DND-41 (cell line): Measurements from ENCODE around the gene ANKRD29.

Source experiments
- ATAC-seq: fragments of 200-7000 bp; cut with Tn5 transposase; 3 replicates; pipeline ENCODE4 v1.9.1; 2021; ENCODE audit warnings: low read depth; ENCODE audit not compliant: insufficient read depth
- DNase-seq: peaks from one replicate; pipeline ENCODE4 v3.0.0-alpha.2; 2020
- H2AFZ ChIP-seq: 2 replicates; pipeline ENCODE4 v1.6.0; 2012; ENCODE audit warnings: low read depth, low read length
- H3K27ac ChIP-seq: 2 replicates; pipeline ENCODE4 v1.5.1; 2012; ENCODE audit warnings: low read length, inconsistent platforms
- H3K27me3 ChIP-seq: fragments of 200-600 bp; sonication (generic); 2 replicates; pipeline ENCODE4 v1.6.0; 2012; ENCODE audit warnings: low read length, mild to moderate bottlenecking, inconsistent platforms; ENCODE audit not compliant: insufficient read depth, poor library complexity
- H3K36me3 ChIP-seq: 2 replicates; pipeline ENCODE4 v1.5.1; 2012; ENCODE audit warnings: low read length, inconsistent platforms; ENCODE audit not compliant: insufficient read depth
- H3K4me1 ChIP-seq: 2 replicates; pipeline ENCODE4 v1.5.1; 2012; ENCODE audit warnings: mild to moderate bottlenecking, low read length; ENCODE audit not compliant: insufficient read depth
- H3K4me2 ChIP-seq: 2 replicates; pipeline ENCODE4 v1.6.0; 2012; ENCODE audit warnings: mild to moderate bottlenecking, moderate library complexity, low read length, inconsistent platforms; ENCODE audit not compliant: insufficient read depth
- H3K4me3 ChIP-seq, 2 experiments: fragments of 200-600 bp in 1 of 2; shearing (Covaris generic) in 1 of 2; 2 replicates each; pipeline ENCODE4 v1.5.1; 2012 to 2016; ENCODE audit warnings: inconsistent platforms in 2 of 2, low read length in 2 of 2, mild to moderate bottlenecking in 2 of 2, low read depth in 1 of 2, moderate library complexity in 1 of 2
- H3K79me2 ChIP-seq: 2 replicates; pipeline ENCODE4 v1.6.0; 2012; ENCODE audit warnings: low read length, inconsistent platforms; ENCODE audit not compliant: insufficient read depth
- H3K9ac ChIP-seq: 2 replicates; pipeline ENCODE4 v1.6.0; 2012; ENCODE audit warnings: low read depth, mild to moderate bottlenecking, inconsistent platforms, low read length, moderate library complexity
- H3K9me3 ChIP-seq: 2 replicates; pipeline ENCODE4 v1.5.1; 2012; ENCODE audit warnings: low read length, moderate library complexity, mild to moderate bottlenecking, inconsistent platforms; ENCODE audit not compliant: insufficient read depth, severe bottlenecking
- H4K20me1 ChIP-seq: 2 replicates; pipeline ENCODE4 v1.6.0; 2012; ENCODE audit warnings: low read length; ENCODE audit not compliant: insufficient read depth
- CTCF ChIP-seq: IDR thresholded peaks from 2 replicates; pipeline ENCODE4 v1.5.1; 2012; ENCODE audit warnings: borderline replicate concordance, low read length, moderate library complexity, mild to moderate bottlenecking; ENCODE audit not compliant: poor library complexity, severe bottlenecking; ENCODE audit errors: extremely low read depth
- EZH2 ChIP-seq: IDR thresholded peaks from 3 replicates; pipeline ENCODE4 v1.6.1; 2012; ENCODE audit warnings: borderline replicate concordance, low read depth, mild to moderate bottlenecking, moderate library complexity, low read length, inconsistent platforms; ENCODE audit not compliant: severe bottlenecking

Gene ANKRD29

GRCh38 chr18:23664674-23665073 lies 2.0 kb upstream of the ANKRD29 start:
- ATAC-seq (no peak), DNase-seq (no peak)
- H3K4me1 ChIP-seq, result no peaks in the 10 kb centered on the region
- H3K36me3 ChIP-seq, result no peaks in the 10 kb centered on the region
- no peak overlapping the region for H3K27ac ChIP-seq
- H3K4me3 ChIP-seq, result no peak overlapping the region
- H3K27me3 ChIP-seq, result peaks cover 20% of the 10 kb centered on the region
- H3K9me3 ChIP-seq, result no peaks in the 10 kb centered on the region
- no peaks in the 10 kb centered on the region for H4K20me1 ChIP-seq
- H2AFZ ChIP-seq, result no peak overlapping the region
- H3K4me2 ChIP-seq, result no peak overlapping the region
- TF ChIP-seq CTCF (no peak), EZH2 (no peak)
- no peak overlapping the region for H3K9ac ChIP-seq
- no peaks in the 10 kb centered on the region for H3K79me2 ChIP-seq

- TF ChIP-seq EZH2, result no peak
- TF ChIP-seq CTCF, result no peak
- Histone ChIP-seq H3K4me2 (no peak overlapping the region), H3K79me2 (no peaks in the 10 kb centered on the region), H3K9me3 (no peaks in the 10 kb centered on the region), H3K4me3 (no peak overlapping the region), H3K27me3 (peaks cover 19% of the 10 kb centered on the region), H3K27ac (no peak overlapping the region), H3K36me3 (no peaks in the 10 kb centered on the region), H3K4me1 (no peaks in the 10 kb centered on the region), H4K20me1 (no peaks in the 10 kb centered on the region), H2AFZ (no peak overlapping the region), H3K9ac (no peak overlapping the region)
- DNase-seq, result no peak
- ATAC-seq, result no peak
These were observed 889 bp downstream of the ANKRD29 start for GRCh38 chr18:23661735-23662308.

- Histone ChIP-seq H3K27ac (no peak overlapping the region), H3K4me3 (no peak overlapping the region), H3K9ac (no peak overlapping the region), H3K79me2 (no peaks in the 10 kb centered on the region), H4K20me1 (no peaks in the 10 kb centered on the region), H2AFZ (no peak overlapping the region), H3K4me2 (no peak overlapping the region), H3K9me3 (no peaks in the 10 kb centered on the region), H3K27me3 (peaks cover 11% of the 10 kb centered on the region), H3K4me1 (no peaks in the 10 kb centered on the region), H3K36me3 (no peaks in the 10 kb centered on the region)
- no peak for ATAC-seq
- no peak for DNase-seq
- TF ChIP-seq EZH2, result no peak
- no peak for TF ChIP-seq CTCF
These were observed 4.4 kb downstream of the ANKRD29 start for GRCh38 chr18:23658285-23658684.

- no peak for ATAC-seq
These were observed 10.5 kb downstream of the ANKRD29 start for GRCh38 chr18:23652232-23652631.

More at GRCh38 chr18:23652232-23652631, 10.5 kb downstream of the ANKRD29 start:
- no peak overlapping the region for H3K9ac ChIP-seq
- no peak overlapping the region for H3K4me3 ChIP-seq
- H3K27me3 ChIP-seq, result peaks cover 2% of the 10 kb centered on the region
- TF ChIP-seq CTCF, result no peak
- TF ChIP-seq EZH2, result no peak
- no peaks in the 10 kb centered on the region for H4K20me1 ChIP-seq
- no peaks in the 10 kb centered on the region for H3K9me3 ChIP-seq
- H2AFZ ChIP-seq, result no peak overlapping the region
- DNase-seq, result no peak
- no peak overlapping the region for H3K27ac ChIP-seq
- no peaks in the 10 kb centered on the region for H3K36me3 ChIP-seq
- no peaks in the 10 kb centered on the region for H3K4me1 ChIP-seq
- no peak overlapping the region for H3K4me2 ChIP-seq
- no peaks in the 10 kb centered on the region for H3K79me2 ChIP-seq
